ENCODE data around the gene CDKN1C.
A peak's percentile ranks its signal among the peaks of the same experiment; 100 is the strongest.

Gene CDKN1C

GRCh38 chr11:2885678-2886081 lies at the start of gene CDKN1C:
Gene CDKN1C (minus strand): TSS chr11:2885775. CDS start chr11:2885456, 319 bp downstream.
- DNase-seq (ENCODE audit: low read depth): peak; percentile 62

GRCh38 chr11:2934611-2935239 lies 49.1 kb upstream of the CDKN1C start:
- no peak for DNase-seq (ENCODE audit: low read depth)

GRCh38 chr11:2934021-2934550 lies 48.5 kb upstream of the CDKN1C start:
- DNase-seq (ENCODE audit: low read depth): no peak

GRCh38 chr11:2933375-2934020 lies 47.9 kb upstream of the CDKN1C start:
- no peak for DNase-seq (ENCODE audit: low read depth)

GRCh38 chr11:2932850-2933251 lies 47.3 kb upstream of the CDKN1C start:
- DNase-seq (ENCODE audit: low read depth): no peak

GRCh38 chr11:2931771-2932738 lies 46.5 kb upstream of the CDKN1C start:
- DNase-seq (ENCODE audit: low read depth): no peak

- DNase-seq (ENCODE audit: low read depth): no peak
Measured at GRCh38 chr11:2931420-2931746, 45.8 kb upstream of the CDKN1C start.

- no peak for DNase-seq (ENCODE audit: low read depth)
Measured at GRCh38 chr11:2930704-2931419, 45.3 kb upstream of the CDKN1C start.

GRCh38 chr11:2929950-2930703 lies 44.6 kb upstream of the CDKN1C start:
- no peak for DNase-seq (ENCODE audit: low read depth)

- DNase-seq (ENCODE audit: low read depth): no peak
Measured at GRCh38 chr11:2929531-2929949, 44.0 kb upstream of the CDKN1C start.

GRCh38 chr11:2928605-2929530 lies 43.3 kb upstream of the CDKN1C start, which contains the start of gene PHLDA2:
Gene PHLDA2 (minus strand): TSS chr11:2929420. CDS start chr11:2929364, 56 bp downstream.
- no peak for DNase-seq (ENCODE audit: low read depth)

GRCh38 chr11:2927851-2928604 lies 42.5 kb upstream of the CDKN1C start:
- DNase-seq (ENCODE audit: low read depth): no peak

- no peak for DNase-seq (ENCODE audit: low read depth)
Measured at GRCh38 chr11:2927121-2927800, 41.7 kb upstream of the CDKN1C start.

GRCh38 chr11:2926611-2927051 lies 41.1 kb upstream of the CDKN1C start:
- no peak for DNase-seq (ENCODE audit: low read depth)

- no peak for DNase-seq (ENCODE audit: low read depth)
Measured at GRCh38 chr11:2924821-2925675, 39.5 kb upstream of the CDKN1C start.

GRCh38 chr11:2924381-2924780 lies 38.8 kb upstream of the CDKN1C start:
- DNase-seq (ENCODE audit: low read depth): no peak
